A549 (cell line): ENCODE results near the gene ARFIP1. TPM values are rescaled to one million over a fixed set of nuclear protein-coding genes. Genes with fewer than 3 reads are reported as not detected.

Experiments used
- ATAC-seq, 2 experiments: fragments of 200-7000 bp in 1 of 2; fragments of >200 bp in 1 of 2; cut with Nextera tagmentation in 1 of 2; cut with Tn5 transposase in 1 of 2; 3 replicates each; pipeline versions ENCODE4 v1.8.0 to v1.9.1; 2018 to 2020; ENCODE audit warnings: mild to moderate bottlenecking in 1 of 2, moderate library complexity in 1 of 2
- CTCF ChIA-PET: fragments of 300-600 bp; sonication (Branson Sonifier 250); formaldehyde crosslinking; extraction: SDS; loops from one replicate; lab custom pipeline; 2021; ENCODE audit warnings: antibody characterized with exemption, inconsistent platforms; lab: Yijun Ruan, JAX
- POLR2A ChIA-PET: fragments of 350-600 bp; formaldehyde crosslinking; extraction: SDS; loops from one replicate; lab custom pipeline; 2021; ENCODE audit warnings: antibody characterized with exemption, inconsistent platforms; lab: Yijun Ruan, JAX
- DNase-seq, 2 experiments: peaks; one replicate each; pipeline versions ENCODE4 v3.0.0 to v3.0.0-alpha.2; 2011 to 2016; ENCODE audit warnings: low read depth in 1 of 2, low spot score in 1 of 2
- FAIRE-seq: peaks from 2 replicates; lab custom pipeline; 2011; peaks lifted over from hg19 to GRCh38; lab: Jason Lieb, UNC
- H3K27ac ChIP-seq, 2 experiments: fragments of >200 bp; sonication (Bioruptor Twin); formaldehyde crosslinking; 3 replicates each; pipeline ENCODE4 v1.5.1; 2016 to 2017
- H3K4me1 ChIP-seq: fragments of >200 bp; sonication (Bioruptor Twin); formaldehyde crosslinking; 3 replicates; pipeline ENCODE4 v1.6.1; 2016
- H3K4me2 ChIP-seq: fragments of >200 bp; sonication (Bioruptor Twin); formaldehyde crosslinking; 3 replicates; pipeline ENCODE4 v1.6.1; 2016
- H3K4me3 ChIP-seq: fragments of >200 bp; sonication (Bioruptor Twin); formaldehyde crosslinking; 3 replicates; pipeline ENCODE4 v1.5.1; 2016
- H3K9me3 ChIP-seq: fragments of >200 bp; sonication (Bioruptor Twin); formaldehyde crosslinking; 3 replicates; pipeline ENCODE4 v1.6.1; 2016
- BHLHE40 ChIP-seq: IDR thresholded peaks from 2 replicates; pipeline ENCODE4 v1.6.1; 2012; ENCODE audit warnings: low read depth, low read length, inconsistent platforms
- CBX2 ChIP-seq: fragments of 200-600 bp; sonication (generic); IDR thresholded peaks from 2 replicates; pipeline ENCODE4 v1.6.1; 2016; ENCODE audit warnings: low read depth, mild to moderate bottlenecking, borderline replicate concordance
- CBX8 ChIP-seq: fragments of 200-600 bp; sonication (generic); IDR thresholded peaks from 2 replicates; pipeline ENCODE4 v1.6.1; 2016
- CHD2 ChIP-seq: fragments of 150-350 bp; IDR thresholded peaks from 2 replicates; pipeline ENCODE4 v1.6.1; 2014; ENCODE audit warnings: low read length; ENCODE audit not compliant: partially characterized antibody
- CHD4 ChIP-seq: fragments of 200-600 bp; sonication (generic); IDR thresholded peaks from 2 replicates; pipeline ENCODE4 v1.6.1; 2016; ENCODE audit warnings: antibody characterized with exemption, mild to moderate bottlenecking, borderline replicate concordance
- EHMT2 ChIP-seq: fragments of 200-600 bp; sonication (generic); IDR thresholded peaks from 2 replicates; pipeline ENCODE4 v1.6.1; 2016; ENCODE audit warnings: antibody characterized with exemption, low read depth, mild to moderate bottlenecking, moderate library complexity
- GATA3 ChIP-seq: IDR thresholded peaks from 2 replicates; pipeline ENCODE4 v1.6.1; 2012; ENCODE audit warnings: borderline replicate concordance
- HOXB13 ChIP-seq: fragments of 250-450 bp; sonication (Bioruptor Pico); IDR thresholded peaks from 2 replicates; pipeline ENCODE4 v1.5.0; 2020; ENCODE audit warnings: low read depth, mild to moderate bottlenecking, moderate library complexity
- JUN ChIP-seq, 2 experiments: fragments of >200 bp; sonication (Bioruptor Twin); formaldehyde crosslinking; IDR thresholded peaks; 2 replicates in 1 of 2; 3 replicates in 1 of 2; pipeline ENCODE4 v1.6.1; 2016 to 2017
- JUNB ChIP-seq: fragments of >200 bp; sonication (Bioruptor Twin); formaldehyde crosslinking; IDR thresholded peaks from 2 replicates; pipeline ENCODE4 v1.6.1; 2016
- NPAS2 ChIP-seq: fragments of 250-450 bp; sonication (Bioruptor Pico); IDR thresholded peaks from 2 replicates; pipeline ENCODE4 v1.8.0; 2022; ENCODE audit warnings: mild to moderate bottlenecking, moderate library complexity, borderline replicate concordance
- PHF8 ChIP-seq: fragments of 200-600 bp; sonication (generic); IDR thresholded peaks from 2 replicates; pipeline ENCODE4 v1.6.1; 2016; ENCODE audit warnings: low read depth, mild to moderate bottlenecking, antibody characterized with exemption, moderate library complexity, borderline replicate concordance
- ZNF302 ChIP-seq: fragments of 250-450 bp; sonication (Bioruptor Pico); IDR thresholded peaks from 2 replicates; pipeline ENCODE4 v1.9.0; 2021; ENCODE audit warnings: inconsistent platforms, mild to moderate bottlenecking, moderate library complexity
- ZSCAN20 ChIP-seq: fragments of 250-450 bp; sonication (Bioruptor Pico); IDR thresholded peaks from 2 replicates; pipeline ENCODE4 v1.8.0; 2022; ENCODE audit warnings: mild to moderate bottlenecking, moderate library complexity
- WGBS: methylation state at CpG from one replicate; pipeline ENCODE4 v1.1.6; 2017; ENCODE audit errors: missing lambda C conversion rate; 5-methylcytosine and 5-hydroxymethylcytosine counted together
- polyA plus RNA-seq, 4 experiments: library from polyadenylated mRNA; depleted of rRNA in 3 of 4; stranded (reverse); fragments of >200 nt; fragmentation: RNase III in 1 of 4; extraction: RNeasy Plus Mini Kit Qiagen cat#74134 plus additional on column Dnase treatment in 1 of 4; gene quantifications; 2 replicates in 3 of 4; 3 replicates in 1 of 4; pipeline ENCODE4 v1.2.3, GENCODE V29; 2011 to 2017
- TF ChIP-seq, protein P1 (sequence below): fragments of 200-600 bp; sonication (generic); IDR thresholded peaks from 2 replicates; pipeline ENCODE4 v1.6.1; 2016; ENCODE audit warnings: antibody characterized with exemption, mild to moderate bottlenecking, moderate library complexity
- TF ChIP-seq, protein P2 (sequence below): fragments of >200 bp; sonication (Bioruptor Twin); formaldehyde crosslinking; IDR thresholded peaks from 3 replicates; pipeline ENCODE4 v1.6.1; 2016
- TF ChIP-seq, protein P3 (sequence below): fragments of >200 bp; sonication (Bioruptor Twin); formaldehyde crosslinking; IDR thresholded peaks from 2 replicates; pipeline ENCODE4 v1.6.1; 2016
- TF ChIP-seq, protein P4 (sequence below): IDR thresholded peaks from 2 replicates; pipeline ENCODE4 v1.6.1; 2012
- TF ChIP-seq, protein P5 (sequence below): fragments of 250-450 bp; sonication (Bioruptor Pico); IDR thresholded peaks from 2 replicates; pipeline ENCODE4 v1.5.0; 2020; ENCODE audit warnings: low read depth, mild to moderate bottlenecking, moderate library complexity

Gene ARFIP1
- polyA plus RNA-seq, 2 of the 4 experiments (the other 2 are of a cell fraction), result 17.1 to 39.2 TPM

- Histone ChIP-seq H3K4me1 (peaks cover 13% of the 10 kb centered on the region), H3K27ac (peak overlapping the region in 1 of 2 experiments; percentile 43; a peak in 2 of 6 replicates), H3K9me3 (no peaks in the 10 kb centered on the region), H3K4me3 (no peak overlapping the region), H3K4me2 (no peak overlapping the region)
- DNase-seq, result no peak
- WGBS, result 83% methylated on average over 1 of the region's 1 CpG
- CTCF ChIA-PET, result interaction anchor here (0.5 to 3.6 kb wide), 12 partner anchors 9 to 476 kb away, joined by 3 to 34 read pairs (median 3); no protein-coding TSS in a partner anchor
- TF ChIP-seq BHLHE40 (no peak), ZNF302 (CRISPR knock-in tag) (no peak), CBX2 (no peak), EHMT2 (no peak), HOXB13 (CRISPR knock-in tag) (no peak), GATA3 (no peak), CBX8 (no peak), NPAS2 (CRISPR knock-in tag) (no peak), JUN (IDR thresholded peaks at IDR 0.05) (no peak), PHF8 (no peak), JUNB (no peak), CHD2 (no peak), CHD4 (no peak), ZSCAN20 (CRISPR knock-in tag) (no peak)
- TF ChIP-seq, protein P1, sequence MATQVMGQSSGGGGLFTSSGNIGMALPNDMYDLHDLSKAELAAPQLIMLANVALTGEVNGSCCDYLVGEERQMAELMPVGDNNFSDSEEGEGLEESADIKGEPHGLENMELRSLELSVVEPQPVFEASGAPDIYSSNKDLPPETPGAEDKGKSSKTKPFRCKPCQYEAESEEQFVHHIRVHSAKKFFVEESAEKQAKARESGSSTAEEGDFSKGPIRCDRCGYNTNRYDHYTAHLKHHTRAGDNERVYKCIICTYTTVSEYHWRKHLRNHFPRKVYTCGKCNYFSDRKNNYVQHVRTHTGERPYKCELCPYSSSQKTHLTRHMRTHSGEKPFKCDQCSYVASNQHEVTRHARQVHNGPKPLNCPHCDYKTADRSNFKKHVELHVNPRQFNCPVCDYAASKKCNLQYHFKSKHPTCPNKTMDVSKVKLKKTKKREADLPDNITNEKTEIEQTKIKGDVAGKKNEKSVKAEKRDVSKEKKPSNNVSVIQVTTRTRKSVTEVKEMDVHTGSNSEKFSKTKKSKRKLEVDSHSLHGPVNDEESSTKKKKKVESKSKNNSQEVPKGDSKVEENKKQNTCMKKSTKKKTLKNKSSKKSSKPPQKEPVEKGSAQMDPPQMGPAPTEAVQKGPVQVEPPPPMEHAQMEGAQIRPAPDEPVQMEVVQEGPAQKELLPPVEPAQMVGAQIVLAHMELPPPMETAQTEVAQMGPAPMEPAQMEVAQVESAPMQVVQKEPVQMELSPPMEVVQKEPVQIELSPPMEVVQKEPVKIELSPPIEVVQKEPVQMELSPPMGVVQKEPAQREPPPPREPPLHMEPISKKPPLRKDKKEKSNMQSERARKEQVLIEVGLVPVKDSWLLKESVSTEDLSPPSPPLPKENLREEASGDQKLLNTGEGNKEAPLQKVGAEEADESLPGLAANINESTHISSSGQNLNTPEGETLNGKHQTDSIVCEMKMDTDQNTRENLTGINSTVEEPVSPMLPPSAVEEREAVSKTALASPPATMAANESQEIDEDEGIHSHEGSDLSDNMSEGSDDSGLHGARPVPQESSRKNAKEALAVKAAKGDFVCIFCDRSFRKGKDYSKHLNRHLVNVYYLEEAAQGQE, result no peak
- TF ChIP-seq, protein P2, sequence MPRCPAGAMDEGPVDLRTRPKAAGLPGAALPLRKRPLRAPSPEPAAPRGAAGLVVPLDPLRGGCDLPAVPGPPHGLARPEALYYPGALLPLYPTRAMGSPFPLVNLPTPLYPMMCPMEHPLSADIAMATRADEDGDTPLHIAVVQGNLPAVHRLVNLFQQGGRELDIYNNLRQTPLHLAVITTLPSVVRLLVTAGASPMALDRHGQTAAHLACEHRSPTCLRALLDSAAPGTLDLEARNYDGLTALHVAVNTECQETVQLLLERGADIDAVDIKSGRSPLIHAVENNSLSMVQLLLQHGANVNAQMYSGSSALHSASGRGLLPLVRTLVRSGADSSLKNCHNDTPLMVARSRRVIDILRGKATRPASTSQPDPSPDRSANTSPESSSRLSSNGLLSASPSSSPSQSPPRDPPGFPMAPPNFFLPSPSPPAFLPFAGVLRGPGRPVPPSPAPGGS, result no peak
- TF ChIP-seq, protein P3, sequence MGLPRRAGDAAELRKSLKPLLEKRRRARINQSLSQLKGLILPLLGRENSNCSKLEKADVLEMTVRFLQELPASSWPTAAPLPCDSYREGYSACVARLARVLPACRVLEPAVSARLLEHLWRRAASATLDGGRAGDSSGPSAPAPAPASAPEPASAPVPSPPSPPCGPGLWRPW, result no peak
- TF ChIP-seq, protein P4, sequence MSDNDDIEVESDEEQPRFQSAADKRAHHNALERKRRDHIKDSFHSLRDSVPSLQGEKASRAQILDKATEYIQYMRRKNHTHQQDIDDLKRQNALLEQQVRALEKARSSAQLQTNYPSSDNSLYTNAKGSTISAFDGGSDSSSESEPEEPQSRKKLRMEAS, result no peak
- TF ChIP-seq, protein P5, sequence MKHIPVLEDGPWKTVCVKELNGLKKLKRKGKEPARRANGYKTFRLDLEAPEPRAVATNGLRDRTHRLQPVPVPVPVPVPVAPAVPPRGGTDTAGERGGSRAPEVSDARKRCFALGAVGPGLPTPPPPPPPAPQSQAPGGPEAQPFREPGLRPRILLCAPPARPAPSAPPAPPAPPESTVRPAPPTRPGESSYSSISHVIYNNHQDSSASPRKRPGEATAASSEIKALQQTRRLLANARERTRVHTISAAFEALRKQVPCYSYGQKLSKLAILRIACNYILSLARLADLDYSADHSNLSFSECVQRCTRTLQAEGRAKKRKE, result no peak
- no peak for ATAC-seq
- POLR2A ChIA-PET, result no interaction called here
- FAIRE-seq, result no peak
Measured at GRCh38 chr4:152847376-152847775, 67.6 kb downstream of the ARFIP1 start.

GRCh38 chr4:152848508-152848907 lies 68.8 kb downstream of the ARFIP1 start:
- no peak for FAIRE-seq
- ATAC-seq, result no peak
- POLR2A ChIA-PET, result no interaction called here

More at GRCh38 chr4:152848508-152848907, 68.8 kb downstream of the ARFIP1 start:
- CTCF ChIA-PET, result interaction anchor here (1.2 to 3.6 kb wide), 4 partner anchors 16 to 278 kb away, joined by 4 to 34 read pairs (median 6); no protein-coding TSS in a partner anchor
- no peak for DNase-seq
- peaks cover 6% of the 10 kb centered on the region for H3K4me1 ChIP-seq
- H3K4me2 ChIP-seq, result no peak overlapping the region
- no peak overlapping the region for H3K27ac ChIP-seq
- 94% methylated on average over 3 of the region's 3 CpGs for WGBS
- no peak overlapping the region for H3K4me3 ChIP-seq
- H3K9me3 ChIP-seq, result peaks cover 6% of the 10 kb centered on the region; the same call in 1 of the 3 replicates
- TF ChIP-seq, protein P4, result no peak
